Kidney (tissue), 14 donors: ENCODE measurements around the gene ABI3BP. TPM values are rescaled to one million over a fixed set of nuclear protein-coding genes. Genes with fewer than 3 reads are reported as not detected.

Experiments used
- DNase-seq, 5 donors: peaks; one replicate each; pipeline ENCODE4 v3.0.0-alpha.2; 2013 to 2020
- FAIRE-seq: peaks from 2 replicates; lab custom pipeline; 2012; peaks lifted over from hg19 to GRCh38; lab: Jason Lieb, UNC
- H3K27ac ChIP-seq, 2 donors: one replicate each; pipeline ENCODE4 v1.7.0; 2013; ENCODE audit warnings: low read depth in 2 of 2, low read length in 2 of 2, inconsistent platforms in 1 of 2
- H3K27me3 ChIP-seq: one replicate; pipeline ENCODE4 v1.7.1; 2013; ENCODE audit warnings: low read length, inconsistent platforms; ENCODE audit not compliant: control insufficient read depth, insufficient read depth
- H3K36me3 ChIP-seq, 3 donors: one replicate each; pipeline versions ENCODE4 v1.7.0 to v1.7.1; 2013; ENCODE audit warnings: low read length in 3 of 3, control low read depth in 1 of 3, inconsistent platforms in 1 of 3; ENCODE audit not compliant: insufficient read depth in 3 of 3, control insufficient read depth in 2 of 3
- H3K4me1 ChIP-seq, 3 donors: one replicate each; pipeline versions ENCODE4 v1.7.0 to v1.7.1; 2013; ENCODE audit warnings: low read length in 3 of 3, inconsistent platforms in 1 of 3, low read depth in 1 of 3; ENCODE audit not compliant: control insufficient read depth in 2 of 3, insufficient read depth in 2 of 3
- H3K4me3 ChIP-seq, 3 donors: one replicate each; pipeline versions ENCODE4 v1.7.0 to v1.8.1; 2013; ENCODE audit warnings: low read length in 3 of 3, control low read depth in 1 of 3, inconsistent platforms in 1 of 3
- H3K9ac ChIP-seq, 3 donors: one replicate each; pipeline versions ENCODE4 v1.7.0 to v1.7.1; 2013; ENCODE audit warnings: low read length in 3 of 3, control low read depth in 1 of 3, inconsistent platforms in 1 of 3
- H3K9me3 ChIP-seq, 3 donors: one replicate each; pipeline versions ENCODE4 v1.7.0 to v1.7.1; 2013; ENCODE audit warnings: low read length in 3 of 3, control low read depth in 1 of 3, inconsistent platforms in 1 of 3; ENCODE audit not compliant: control insufficient read depth in 2 of 3, insufficient read depth in 1 of 3
- CTCF ChIP-seq: IDR thresholded peaks from 3 replicates; pipeline ENCODE4 v1.5.1; 2012; ENCODE audit warnings: mild to moderate bottlenecking, moderate library complexity, borderline replicate concordance; ENCODE audit not compliant: insufficient read depth; ENCODE audit errors: extremely low read depth
- intact Hi-C: fragments of 100-400 bp; cut with DNase I; formaldehyde crosslinking; loops from one replicate; pipeline ENCODE4 v1.11.1; 2022
- polyA plus RNA-seq: library from polyadenylated mRNA; stranded (reverse); fragments of 350-450 nt; fragmentation: Illumina TruSeq; extraction: RNeasy Lipid Tissue Mini Kit (QIAGEN cat#74804); gene quantifications from one replicate; pipeline ENCODE4 v1.2.3, GENCODE V29; 2014; ENCODE audit warnings: low read depth, low replicate concordance; ENCODE audit not compliant: insufficient read depth
- total RNA-seq: library from RNA; stranded (reverse); fragmentation: NEBNext Ultra II Directional; extraction: Animal tissue kit (Norgen Biotek cat#: 25700); gene quantifications from one replicate; pipeline ENCODE4 v1.2.1, GENCODE V29; 2021
- donor health status: control.
- donor health status: control.
- donor health status: control.
- donor health status: control.
- donor health status: control.
- donor health status: DM: yes; HTN: yes; CAD: no.
- donor health status: Normal renal cell carcinoma (clear cell type).

ABI3BP gene
- total and polyA plus RNA-seq, 2 donors from 2014 or later: 7.1 to 160 TPM

GRCh38 chr3:100864471-100865250, 128.6 kb downstream of the ABI3BP start:
- intact Hi-C loops: no loop called here
- H3K4me1 ChIP-seq: peaks cover 0 to 3% (median 0%) of the 10 kb centered on the region in 3 donors
- H3K27ac ChIP-seq: no peak overlapping the region
- no peak overlapping the region for H3K9ac ChIP-seq
- no peaks in the 10 kb centered on the region for H3K27me3 ChIP-seq
- no peak for TF ChIP-seq CTCF
- H3K9me3 ChIP-seq: no peaks in the 10 kb centered on the region
- H3K36me3 ChIP-seq: no peaks in the 10 kb centered on the region
- FAIRE-seq (no peak), DNase-seq (no peak)
- H3K4me3 ChIP-seq: no peak overlapping the region

- no peak for FAIRE-seq
- no peak overlapping the region for H3K27ac ChIP-seq
- H3K36me3 ChIP-seq: no peaks in the 10 kb centered on the region
- intact Hi-C loops: no loop called here
- H3K4me1 ChIP-seq: no peaks in the 10 kb centered on the region
- H3K9ac ChIP-seq: no peak overlapping the region
- H3K27me3 ChIP-seq: no peaks in the 10 kb centered on the region
- H3K9me3 ChIP-seq: no peaks in the 10 kb centered on the region
- DNase-seq: no peak
- no peak for TF ChIP-seq CTCF
- H3K4me3 ChIP-seq: no peak overlapping the region
These were observed 135.4 kb downstream of the ABI3BP start for GRCh38 chr3:100857863-100858262.

GRCh38 chr3:100856821-100857220, 136.4 kb downstream of the ABI3BP start:
- Histone ChIP-seq H3K9me3 (no peaks in the 10 kb centered on the region), H3K4me3 (no peak overlapping the region), H3K4me1 (no peaks in the 10 kb centered on the region), H3K27ac (no peak overlapping the region), H3K27me3 (no peaks in the 10 kb centered on the region), H3K9ac (no peak overlapping the region), H3K36me3 (no peaks in the 10 kb centered on the region)
- intact Hi-C loops: no loop called here
- no peak for FAIRE-seq
- no peak for TF ChIP-seq CTCF
- no peak for DNase-seq
